HG03432 (cell line): Measurements from ENCODE around the gene CCNB2.

Source experiments
- ATAC-seq: cut with Tn5 transposase; IDR thresholded peaks from one replicate; pipeline ENCODE4 v1.9.1; 2021; ENCODE audit warnings: mild to moderate bottlenecking, moderate library complexity; ENCODE audit not compliant: unreplicated experiment

The CCNB2 gene

DNA sequence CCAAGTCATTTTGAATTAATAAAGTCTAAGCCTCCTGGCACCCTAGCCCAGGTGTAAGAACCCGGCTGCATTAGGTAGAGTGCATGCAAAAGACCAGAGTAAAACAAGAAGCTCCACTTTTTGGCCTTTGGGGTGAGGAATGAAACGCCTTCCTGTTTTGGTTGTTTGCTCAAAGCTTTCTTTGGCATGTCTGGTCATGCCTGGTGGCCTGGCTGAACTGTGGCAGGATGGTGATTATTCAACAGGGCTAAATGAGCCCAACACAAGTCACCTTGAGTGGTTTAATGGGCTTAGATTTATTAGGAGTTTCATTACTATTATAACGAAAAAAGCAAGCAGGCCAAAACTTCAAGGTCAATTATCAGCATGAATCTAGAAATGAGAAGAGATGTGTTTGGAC, 60.8 kb downstream of the CCNB2 start:
- peak; percentile 34 for ATAC-seq

DNA sequence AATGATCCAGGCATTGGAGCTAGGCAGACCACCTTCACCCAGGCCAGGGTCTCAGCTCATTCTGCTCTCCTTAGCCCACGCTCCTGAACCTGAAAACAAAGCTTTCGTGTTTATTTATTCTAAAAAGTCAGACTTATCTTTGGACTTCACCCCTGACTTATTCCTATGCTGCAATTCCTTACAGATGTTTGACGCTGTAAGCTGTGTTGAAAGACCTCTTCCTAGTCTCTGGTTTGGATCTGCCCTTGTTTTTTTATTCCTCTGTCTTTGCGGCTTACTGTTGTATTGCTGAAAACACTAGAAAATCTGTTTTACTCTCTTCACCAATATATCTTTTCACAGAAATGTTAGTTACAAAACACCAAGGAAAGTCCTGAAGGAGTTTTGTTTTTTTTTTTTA, 61.2 kb downstream of the CCNB2 start:
- ATAC-seq = no peak

DNA sequence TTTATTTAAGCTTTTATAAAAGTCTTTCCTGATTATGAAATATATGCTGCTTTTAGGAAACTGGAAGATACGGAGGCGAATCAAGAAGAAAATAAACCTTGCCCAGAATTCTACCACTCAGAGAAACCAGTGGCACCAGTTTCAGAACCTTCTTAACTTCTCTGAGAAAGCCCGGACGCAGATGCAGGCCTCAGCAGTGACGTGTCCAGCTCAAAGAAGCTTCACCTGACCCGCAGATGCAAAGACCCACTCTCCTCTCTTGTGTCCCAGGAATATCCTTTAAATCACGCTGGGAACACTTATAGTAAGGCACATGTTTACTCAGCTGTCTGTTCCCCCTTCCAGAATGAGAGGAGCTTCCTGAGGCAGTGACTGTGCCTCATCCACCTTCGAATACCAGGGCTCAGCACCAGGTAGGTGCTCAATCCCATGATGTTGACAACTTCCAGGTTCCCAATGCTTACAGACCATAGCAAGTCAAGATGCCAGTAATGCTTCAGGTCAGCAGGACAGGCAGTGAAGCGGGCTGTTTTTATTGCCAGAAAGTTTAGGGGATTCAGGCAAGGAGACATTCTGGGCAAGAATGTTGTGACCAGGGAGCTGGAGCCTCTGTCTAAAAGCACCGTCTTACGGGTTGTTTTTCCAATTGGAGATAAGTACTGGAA, 61.8 kb downstream of the CCNB2 start:
- ATAC-seq = no peak

DNA sequence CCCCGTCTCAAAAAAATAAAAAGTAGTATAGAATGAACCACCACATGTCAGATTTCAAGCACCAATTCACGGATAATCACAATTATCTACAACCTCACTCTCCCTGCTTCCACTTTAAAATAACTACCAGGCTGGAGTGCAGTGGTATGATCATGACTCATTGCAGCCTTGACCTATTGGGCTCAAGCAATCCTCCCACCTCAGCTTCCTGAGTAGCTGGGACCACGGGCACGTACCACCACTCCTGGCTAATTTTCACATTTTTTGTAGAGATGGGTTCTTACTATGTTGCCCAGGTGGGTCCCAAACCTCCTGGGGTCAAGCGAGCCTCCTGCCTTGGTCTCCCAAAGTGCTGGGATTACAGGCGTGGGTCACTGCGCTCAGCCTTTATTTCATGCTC, 63.6 kb downstream of the CCNB2 start:
- ATAC-seq = no peak

DNA sequence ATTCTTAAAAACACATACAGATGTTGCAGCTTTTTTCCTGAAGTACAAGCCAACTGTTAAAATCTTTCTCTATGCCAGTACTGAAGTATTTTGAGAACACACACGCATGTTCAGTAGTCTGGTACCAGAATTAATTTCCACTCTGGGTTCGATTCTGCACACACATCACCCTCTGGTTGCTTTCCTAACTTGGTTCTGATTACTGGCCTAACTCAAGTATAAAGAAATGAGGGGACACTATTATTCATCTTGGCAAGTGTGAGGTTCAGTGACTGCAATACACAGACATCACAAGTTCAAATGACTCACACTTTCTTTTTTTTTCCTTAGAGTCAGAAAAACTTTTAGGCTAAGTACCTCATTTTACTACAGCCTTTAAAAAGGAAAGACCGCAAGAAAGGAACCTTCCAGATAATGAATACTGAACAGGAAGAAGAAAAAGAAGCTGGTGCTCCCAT, 64.3 kb downstream of the CCNB2 start:
- ATAC-seq = no peak

DNA sequence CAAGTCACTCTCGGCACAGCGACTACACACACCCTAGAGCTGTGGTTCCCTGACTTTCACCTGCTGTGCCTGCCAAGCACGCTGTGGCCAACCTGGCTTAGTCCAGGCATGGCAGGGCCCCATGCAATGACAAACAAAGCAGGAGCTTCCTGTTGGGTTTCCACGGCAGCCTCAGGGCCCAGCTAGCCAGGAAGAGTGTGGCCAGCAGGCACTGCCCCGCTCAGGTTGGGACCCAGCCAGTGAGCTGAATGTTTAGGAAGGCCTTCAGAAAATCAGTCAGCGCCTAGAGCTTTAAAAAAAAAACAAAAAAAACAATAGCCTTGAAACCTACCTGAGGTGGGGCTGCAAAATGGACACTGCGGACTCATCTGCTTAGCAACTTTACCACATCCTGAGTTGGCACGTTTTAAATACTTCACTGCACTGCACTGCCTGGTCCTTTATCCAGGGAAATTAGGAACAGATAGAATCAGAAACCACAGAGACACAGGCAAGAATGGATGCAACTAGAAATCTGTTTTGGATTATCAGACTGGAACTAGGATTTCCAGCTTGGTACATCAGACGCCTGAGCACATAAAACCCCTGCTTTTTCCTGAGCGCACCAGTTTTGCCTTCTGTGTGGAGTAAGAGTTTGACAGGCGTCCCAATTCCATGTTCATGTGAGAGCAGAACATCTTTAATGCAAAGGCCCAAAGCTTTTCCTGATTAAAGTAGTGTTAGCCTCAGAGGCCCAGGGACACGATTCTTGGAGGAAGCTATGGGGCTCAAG, 65.5 kb downstream of the CCNB2 start:
- ATAC-seq = no peak

DNA sequence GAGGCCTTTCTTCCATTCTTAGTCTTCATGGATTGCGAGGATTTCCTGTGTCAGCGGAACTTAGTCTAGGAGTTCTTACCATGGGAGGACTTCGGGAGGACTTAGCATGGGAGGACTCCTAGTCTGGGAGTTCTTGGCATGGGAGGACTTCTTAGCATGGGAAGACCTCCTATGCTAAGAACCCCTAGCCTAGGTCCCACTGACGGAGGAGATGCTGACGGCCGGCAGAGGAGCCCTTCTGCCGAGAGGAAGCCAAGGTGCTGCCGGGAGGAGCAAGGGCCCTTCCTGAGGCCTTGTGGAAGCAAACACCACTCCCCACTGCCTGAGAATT, 66.1 kb downstream of the CCNB2 start:
- ATAC-seq = no peak

DNA sequence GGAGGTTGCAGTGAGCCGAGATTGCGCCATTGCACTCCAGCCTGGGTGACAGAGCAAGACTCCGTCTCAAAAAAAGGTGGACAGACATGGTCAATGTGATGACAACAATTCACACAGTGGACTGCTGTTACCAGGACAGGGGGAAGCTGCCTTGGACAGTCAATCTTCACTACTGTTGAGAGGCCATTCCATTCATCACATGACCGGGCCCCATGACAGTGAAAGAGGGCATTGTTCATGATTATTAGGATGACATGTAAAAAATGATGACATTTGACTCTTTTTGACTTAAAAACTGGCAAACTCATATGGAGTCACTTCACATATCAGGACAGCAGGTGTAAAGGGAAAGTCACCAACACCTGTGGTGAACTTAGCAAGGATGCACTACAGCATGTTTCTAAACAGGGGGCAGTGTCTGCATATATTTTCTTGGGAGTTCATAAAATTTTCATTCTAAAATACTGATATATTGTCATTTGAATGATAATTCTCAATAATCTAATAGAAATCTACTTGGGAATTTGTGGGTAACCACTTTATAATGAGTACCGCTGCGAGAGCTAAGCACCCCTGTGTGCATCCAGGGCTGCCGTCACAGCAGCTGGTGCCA, 67.4 kb downstream of the CCNB2 start:
- no peak for ATAC-seq

DNA sequence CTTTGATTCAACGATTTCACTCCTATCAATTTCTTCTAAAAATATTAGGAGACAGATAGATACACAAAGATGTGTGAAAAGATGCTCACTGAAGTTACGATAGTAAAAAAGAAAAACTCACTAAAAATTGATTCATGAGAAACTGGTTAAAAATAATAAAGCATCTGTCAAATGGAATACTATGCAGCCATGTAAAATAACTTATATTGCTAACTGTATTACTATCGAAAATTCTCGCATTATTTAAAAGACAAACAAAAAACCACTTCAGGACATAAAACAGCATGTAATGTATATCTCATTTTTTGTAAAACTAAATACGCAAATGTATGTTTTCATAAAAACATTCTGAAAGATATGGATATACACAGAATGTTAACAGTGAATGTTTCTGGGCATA, 68.2 kb downstream of the CCNB2 start:
- ATAC-seq = no peak

DNA sequence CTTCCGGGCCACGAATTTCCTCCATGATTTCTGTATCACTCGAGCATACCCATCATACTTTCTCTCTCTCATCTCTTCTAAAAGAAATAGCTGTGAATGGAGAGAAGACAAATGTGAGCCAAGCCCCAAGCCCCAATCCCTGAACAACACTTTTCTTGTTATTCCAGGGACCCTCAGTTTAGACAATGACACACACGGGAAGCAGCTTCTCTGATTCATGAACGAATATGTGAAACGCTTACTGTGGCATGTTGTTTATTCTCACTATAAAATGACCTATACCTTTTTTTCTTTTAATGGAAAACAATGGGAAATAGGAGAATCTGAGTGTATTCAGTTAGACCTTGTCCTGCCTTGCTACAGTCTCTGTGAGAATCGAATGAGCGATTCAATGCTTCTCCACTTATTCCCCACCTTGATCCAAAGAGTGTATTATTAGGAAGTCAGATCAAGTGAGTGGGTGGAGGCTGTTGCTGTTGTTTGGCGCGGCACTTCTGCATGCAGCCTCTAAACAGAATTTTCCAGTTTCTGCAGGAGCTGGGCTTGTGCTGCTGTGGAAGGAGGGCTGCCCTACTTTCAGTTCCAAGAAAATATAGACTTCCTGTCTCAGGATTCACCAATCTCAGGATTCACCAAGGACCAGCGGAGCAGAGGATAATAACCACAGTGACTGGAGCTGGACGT, 69.3 kb downstream of the CCNB2 start:
- ATAC-seq = no peak
